KOPT-K1 (cell line): Measurements from ENCODE around the gene TEKTIP1.

Source experiments
- H3K27ac ChIP-seq: fragments of 200-600 bp; sonication (generic); 2 replicates; pipeline ENCODE4 v1.5.1; 2016; ENCODE audit warnings: antibody characterized with exemption, mild to moderate bottlenecking, low read depth, low read length; ENCODE audit not compliant: poor library complexity, severe bottlenecking
- H3K36me3 ChIP-seq: fragments of 200-600 bp; sonication (generic); 2 replicates; pipeline ENCODE4 v1.5.1; 2017; ENCODE audit warnings: antibody characterized with exemption, mild to moderate bottlenecking, low read length, moderate library complexity; ENCODE audit not compliant: insufficient read depth
- H3K9me3 ChIP-seq: fragments of 200-600 bp; sonication (generic); 2 replicates; pipeline ENCODE4 v1.5.1; 2017; ENCODE audit warnings: antibody characterized with exemption, low read length, mild to moderate bottlenecking; ENCODE audit not compliant: insufficient read depth, poor library complexity, severe bottlenecking

TEKTIP1 gene

GRCh38 chr19:3514930-3515329 is 24.0 kb upstream of the TEKTIP1 start:
- Histone ChIP-seq H3K9me3 (no peaks in the 10 kb centered on the region), H3K27ac (no peak overlapping the region), H3K36me3 (peaks cover 79% of the 10 kb centered on the region)

GRCh38 chr19:3515891-3516422 is 23.0 kb upstream of the TEKTIP1 start:
- peaks cover 79% of the 10 kb centered on the region for H3K36me3 ChIP-seq
- H3K27ac ChIP-seq: no peak overlapping the region
- no peaks in the 10 kb centered on the region for H3K9me3 ChIP-seq

GRCh38 chr19:3516675-3517207 is 22.2 kb upstream of the TEKTIP1 start:
- Histone ChIP-seq H3K36me3 (peaks cover 79% of the 10 kb centered on the region), H3K27ac (no peak overlapping the region), H3K9me3 (no peaks in the 10 kb centered on the region)

- Histone ChIP-seq H3K36me3 (peaks cover 79% of the 10 kb centered on the region), H3K27ac (no peak overlapping the region), H3K9me3 (no peaks in the 10 kb centered on the region)
Measured at GRCh38 chr19:3517638-3518037, 21.3 kb upstream of the TEKTIP1 start.

GRCh38 chr19:3518255-3518654 is 20.7 kb upstream of the TEKTIP1 start:
- Histone ChIP-seq H3K27ac (no peak overlapping the region), H3K36me3 (peaks cover 79% of the 10 kb centered on the region), H3K9me3 (no peaks in the 10 kb centered on the region)

- H3K27ac ChIP-seq: no peak overlapping the region
- H3K9me3 ChIP-seq: no peaks in the 10 kb centered on the region
Measured at GRCh38 chr19:3518659-3519058, 20.3 kb upstream of the TEKTIP1 start.

GRCh38 chr19:3519126-3519525 is 19.8 kb upstream of the TEKTIP1 start:
- Histone ChIP-seq H3K36me3 (peaks cover 79% of the 10 kb centered on the region), H3K27ac (no peak overlapping the region)

More at GRCh38 chr19:3518659-3519058, 20.3 kb upstream of the TEKTIP1 start:
- H3K36me3 ChIP-seq: peaks cover 79% of the 10 kb centered on the region

GRCh38 chr19:3520166-3521103 is 18.5 kb upstream of the TEKTIP1 start:
- H3K36me3 ChIP-seq: peaks cover 87% of the 10 kb centered on the region
- no peak overlapping the region for H3K27ac ChIP-seq
- no peaks in the 10 kb centered on the region for H3K9me3 ChIP-seq

More at GRCh38 chr19:3519126-3519525, 19.8 kb upstream of the TEKTIP1 start:
- H3K9me3 ChIP-seq: no peaks in the 10 kb centered on the region

- Histone ChIP-seq H3K9me3 (no peaks in the 10 kb centered on the region), H3K36me3 (peaks cover 87% of the 10 kb centered on the region), H3K27ac (no peak overlapping the region)
Measured at GRCh38 chr19:3521104-3521445, 17.9 kb upstream of the TEKTIP1 start.

- Histone ChIP-seq H3K27ac (no peak overlapping the region), H3K9me3 (no peaks in the 10 kb centered on the region), H3K36me3 (peaks cover 96% of the 10 kb centered on the region)
Measured at GRCh38 chr19:3522421-3523360, 16.3 kb upstream of the TEKTIP1 start.

- peaks cover 96% of the 10 kb centered on the region for H3K36me3 ChIP-seq
- H3K9me3 ChIP-seq: no peaks in the 10 kb centered on the region
- no peak overlapping the region for H3K27ac ChIP-seq
Measured at GRCh38 chr19:3523361-3524077, 15.5 kb upstream of the TEKTIP1 start.

- Histone ChIP-seq H3K36me3 (peaks cover 91% of the 10 kb centered on the region), H3K9me3 (no peaks in the 10 kb centered on the region), H3K27ac (no peak overlapping the region)
Measured at GRCh38 chr19:3524078-3524842, 14.7 kb upstream of the TEKTIP1 start.

GRCh38 chr19:3524904-3525451 is 14.0 kb upstream of the TEKTIP1 start:
- no peaks in the 10 kb centered on the region for H3K9me3 ChIP-seq
- no peak overlapping the region for H3K27ac ChIP-seq
- peaks cover 85% of the 10 kb centered on the region for H3K36me3 ChIP-seq
